ENCODE measurements around the gene ANK3. TPM values are rescaled to one million over a fixed set of nuclear protein-coding genes. Genes with fewer than 3 reads are reported as not detected.

ANK3 gene
- total RNA-seq, 2 donors from 2014 or later, result 65.0 to 79.5 TPM

DNA sequence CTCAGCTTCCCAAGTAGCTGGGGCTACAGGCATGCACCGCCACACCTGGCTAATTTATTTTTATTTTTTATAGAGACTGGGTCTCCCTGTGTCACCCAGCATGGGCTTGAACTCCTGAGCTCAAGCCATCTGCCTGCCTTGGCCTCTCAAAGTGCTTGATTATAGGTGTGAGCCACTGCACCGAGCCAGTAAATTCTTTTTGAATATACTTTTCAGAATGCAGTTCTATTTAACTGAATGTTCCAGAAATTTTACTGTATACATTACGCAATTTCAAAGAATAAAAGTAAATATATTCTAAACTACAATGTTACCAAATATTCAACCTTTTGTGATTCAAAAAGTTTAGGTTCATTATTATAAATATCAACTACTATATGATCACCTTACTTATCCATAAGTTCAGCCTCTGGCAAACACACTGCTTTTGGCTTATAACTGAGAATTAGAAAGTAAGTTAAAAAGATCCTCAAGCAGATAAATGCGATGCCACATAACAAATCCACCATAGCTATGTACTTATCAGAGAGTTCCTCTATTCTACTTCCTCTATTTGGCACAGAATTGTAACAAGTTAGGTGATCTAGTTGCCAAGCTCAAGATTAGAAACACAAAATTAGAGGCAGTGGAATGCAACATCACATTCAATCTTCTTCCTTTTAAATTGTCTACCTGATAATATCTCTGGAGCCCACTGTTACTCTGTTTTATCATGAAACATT lies 118.2 kb downstream of the ANK3 start:
- Histone ChIP-seq H3K9me3 (ENCODE audit: control insufficient read depth, low read length) (no peaks in the 10 kb centered on the region), H3K9ac (ENCODE audit: extremely low read depth, low read length, poor library complexity, severe bottlenecking) (no peak overlapping the region), H3K27ac (ENCODE audit: low read depth, low read length) (no peak overlapping the region), H3K36me3 (ENCODE audit: control insufficient read depth, insufficient read depth, low read length) (no peaks in the 10 kb centered on the region), H3K4me1 (ENCODE audit: control insufficient read depth, insufficient read depth, low read length) (peaks cover under 1% of the 10 kb centered on the region), H3K4me3 (ENCODE audit: low read length) (no peak overlapping the region), H3K27me3 (ENCODE audit: control insufficient read depth, insufficient read depth, low read length, poor library complexity, severe bottlenecking) (no peaks in the 10 kb centered on the region)
- Mint-ChIP-seq H3K9me3 (no peaks in the 10 kb centered on the region), H3K27ac (no peak overlapping the region), H3K4me3 (no peak overlapping the region), H3K27me3 (ENCODE audit: insufficient read depth) (no peaks in the 10 kb centered on the region), H3K4me1 (peaks cover 10% of the 10 kb centered on the region), H3K36me3 (ENCODE audit: low read depth) (peaks cover 10% of the 10 kb centered on the region)
- no peak for DNase-seq
- 86 to 98% methylated on average over 1 to 4 of the region's 4 CpGs for WGBS, 2 experiments (ENCODE audit: insufficient coverage in 1 of 2, insufficient read length in 1 of 2)
- TF ChIP-seq, protein P1, sequence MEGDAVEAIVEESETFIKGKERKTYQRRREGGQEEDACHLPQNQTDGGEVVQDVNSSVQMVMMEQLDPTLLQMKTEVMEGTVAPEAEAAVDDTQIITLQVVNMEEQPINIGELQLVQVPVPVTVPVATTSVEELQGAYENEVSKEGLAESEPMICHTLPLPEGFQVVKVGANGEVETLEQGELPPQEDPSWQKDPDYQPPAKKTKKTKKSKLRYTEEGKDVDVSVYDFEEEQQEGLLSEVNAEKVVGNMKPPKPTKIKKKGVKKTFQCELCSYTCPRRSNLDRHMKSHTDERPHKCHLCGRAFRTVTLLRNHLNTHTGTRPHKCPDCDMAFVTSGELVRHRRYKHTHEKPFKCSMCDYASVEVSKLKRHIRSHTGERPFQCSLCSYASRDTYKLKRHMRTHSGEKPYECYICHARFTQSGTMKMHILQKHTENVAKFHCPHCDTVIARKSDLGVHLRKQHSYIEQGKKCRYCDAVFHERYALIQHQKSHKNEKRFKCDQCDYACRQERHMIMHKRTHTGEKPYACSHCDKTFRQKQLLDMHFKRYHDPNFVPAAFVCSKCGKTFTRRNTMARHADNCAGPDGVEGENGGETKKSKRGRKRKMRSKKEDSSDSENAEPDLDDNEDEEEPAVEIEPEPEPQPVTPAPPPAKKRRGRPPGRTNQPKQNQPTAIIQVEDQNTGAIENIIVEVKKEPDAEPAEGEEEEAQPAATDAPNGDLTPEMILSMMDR (conservative IDR thresholded peaks at IDR 0.05), result no peak

DNA sequence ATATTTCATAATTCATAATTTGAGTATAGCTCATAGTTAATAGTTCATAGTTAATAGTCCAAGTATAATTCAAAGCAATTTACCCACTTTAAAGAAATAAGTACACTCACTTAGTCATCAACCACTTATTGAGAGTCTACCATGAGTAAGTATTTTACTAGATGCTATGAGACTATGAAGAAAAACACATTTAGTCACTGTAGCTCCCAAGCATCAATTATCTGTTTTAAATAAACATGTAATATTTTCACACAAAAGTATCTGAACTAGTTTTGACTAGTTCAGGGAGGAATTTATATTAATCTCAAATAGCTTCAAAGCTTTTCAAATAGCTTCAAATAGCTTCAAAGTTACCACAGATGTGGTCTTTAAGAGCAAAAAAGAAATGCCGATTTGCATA lies 119.2 kb downstream of the ANK3 start:
- H3K36me3 ChIP-seq (ENCODE audit: control insufficient read depth, insufficient read depth, low read length), result no peaks in the 10 kb centered on the region
- H3K27ac ChIP-seq (ENCODE audit: low read depth, low read length), result no peak overlapping the region
- Mint-ChIP-seq H3K9me3 (no peaks in the 10 kb centered on the region), H3K4me3 (no peak overlapping the region), H3K36me3 (ENCODE audit: low read depth) (peaks cover 10% of the 10 kb centered on the region), H3K27me3 (ENCODE audit: insufficient read depth) (no peaks in the 10 kb centered on the region), H3K4me1 (peaks cover 16% of the 10 kb centered on the region), H3K27ac (no peak overlapping the region)
- no peaks in the 10 kb centered on the region for H3K27me3 ChIP-seq (ENCODE audit: control insufficient read depth, insufficient read depth, low read length, poor library complexity, severe bottlenecking)
- no peak overlapping the region for H3K9ac ChIP-seq (ENCODE audit: extremely low read depth, low read length, poor library complexity, severe bottlenecking)
- H3K4me3 ChIP-seq (ENCODE audit: low read length), result no peak overlapping the region
- TF ChIP-seq, protein P1 (conservative IDR thresholded peaks at IDR 0.05), result no peak
- H3K9me3 ChIP-seq (ENCODE audit: control insufficient read depth, low read length), result no peaks in the 10 kb centered on the region
- peaks cover 4% of the 10 kb centered on the region for H3K4me1 ChIP-seq (ENCODE audit: control insufficient read depth, insufficient read depth, low read length)
- no peak for DNase-seq
- 91% methylated on average over 1 of the region's 1 CpG; no CpG with 5 or more reads in 1 of the 2 experiments for WGBS, 2 experiments (ENCODE audit: insufficient coverage in 1 of 2, insufficient read length in 1 of 2)

DNA sequence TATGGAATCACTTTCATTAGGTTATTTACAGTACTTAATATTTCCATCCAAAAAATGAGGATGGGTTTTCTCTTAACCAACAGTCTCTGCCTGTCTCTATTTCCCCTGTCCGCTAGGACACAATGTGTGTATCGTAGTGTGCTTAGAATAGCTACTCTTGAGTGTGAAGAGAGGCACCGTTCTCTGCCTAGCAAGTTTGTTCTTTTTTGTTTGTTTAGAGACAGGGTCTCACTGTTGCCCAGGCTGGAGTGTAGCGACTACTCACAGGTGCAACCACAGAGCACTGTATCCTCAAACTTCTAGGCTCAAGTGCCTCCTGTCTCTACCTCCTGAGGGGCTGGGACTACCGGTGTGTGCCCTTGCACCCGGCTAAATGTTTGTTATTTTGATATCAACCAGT lies 121.9 kb downstream of the ANK3 start:
- H3K36me3 ChIP-seq (ENCODE audit: control insufficient read depth, insufficient read depth, low read length), result no peaks in the 10 kb centered on the region
- H3K9me3 ChIP-seq (ENCODE audit: control insufficient read depth, low read length), result no peaks in the 10 kb centered on the region
- H3K4me3 Mint-ChIP-seq, result no peak overlapping the region
- H3K27me3 ChIP-seq (ENCODE audit: control insufficient read depth, insufficient read depth, low read length, poor library complexity, severe bottlenecking), result no peaks in the 10 kb centered on the region
- no peak overlapping the region for H3K27ac ChIP-seq (ENCODE audit: low read depth, low read length)
- no peak overlapping the region for H3K4me3 ChIP-seq (ENCODE audit: low read length)
- TF ChIP-seq, protein P1 (conservative IDR thresholded peaks at IDR 0.05), result no peak
- no peak overlapping the region for H3K27ac Mint-ChIP-seq
- H3K9ac ChIP-seq (ENCODE audit: extremely low read depth, low read length, poor library complexity, severe bottlenecking), result no peak overlapping the region
- peaks cover 10% of the 10 kb centered on the region for H3K4me1 ChIP-seq (ENCODE audit: control insufficient read depth, insufficient read depth, low read length)
- H3K36me3 Mint-ChIP-seq (ENCODE audit: low read depth), result peaks cover 4% of the 10 kb centered on the region
- 89 to 100% methylated on average over 4 to 6 of the region's 6 CpGs for WGBS, 2 experiments (ENCODE audit: insufficient coverage in 1 of 2, insufficient read length in 1 of 2)
- no peaks in the 10 kb centered on the region for H3K9me3 Mint-ChIP-seq
- H3K4me1 Mint-ChIP-seq, result peaks cover 24% of the 10 kb centered on the region
- no peaks in the 10 kb centered on the region for H3K27me3 Mint-ChIP-seq (ENCODE audit: insufficient read depth)
- no peak for DNase-seq
